Neural progenitor cell (in vitro differentiated cells): ENCODE data around the gene SCFD2. TPM values are rescaled to one million over a fixed set of nuclear protein-coding genes. Genes with fewer than 3 reads are reported as not detected.

Experiments used
- DNase-seq: peaks from one replicate; pipeline ENCODE4 v3.0.0-alpha.2; 2016; ENCODE audit warnings: low spot score
- H2AFZ ChIP-seq: fragments of 200-600 bp; sonication (generic); replicated peaks from 2 replicates; pipeline ENCODE4 v1.6.1; 2016; ENCODE audit warnings: antibody characterized with exemption
- H3F3A ChIP-seq: fragments of 200-600 bp; sonication (generic); 2 replicates; pipeline ENCODE4 v1.6.1; 2016; ENCODE audit warnings: antibody characterized with exemption, low read depth
- H3K27ac ChIP-seq: fragments of 200-600 bp; sonication (generic); 2 replicates; pipeline ENCODE4 v1.5.1; 2016; ENCODE audit warnings: mild to moderate bottlenecking
- H3K27me3 ChIP-seq: fragments of 200-600 bp; sonication (generic); 2 replicates; pipeline ENCODE4 v1.6.1; 2016; ENCODE audit warnings: mild to moderate bottlenecking, moderate library complexity
- H3K36me3 ChIP-seq: fragments of 200-600 bp; sonication (generic); 2 replicates; pipeline ENCODE4 v1.5.1; 2016
- H3K4me1 ChIP-seq: fragments of 200-600 bp; sonication (generic); 2 replicates; pipeline ENCODE4 v1.6.1; 2016; ENCODE audit warnings: mixed run types
- H3K4me2 ChIP-seq: fragments of 200-600 bp; sonication (generic); 2 replicates; pipeline ENCODE4 v1.6.1; 2016
- H3K4me3 ChIP-seq: fragments of 200-600 bp; sonication (generic); 2 replicates; pipeline ENCODE4 v1.5.1; 2016
- H3K79me2 ChIP-seq: fragments of 200-600 bp; sonication (generic); 2 replicates; pipeline ENCODE4 v1.6.1; 2016; ENCODE audit warnings: low read depth
- H3K9ac ChIP-seq: fragments of 200-600 bp; sonication (generic); 2 replicates; pipeline ENCODE4 v1.6.1; 2016
- H3K9me3 ChIP-seq: fragments of 200-600 bp; sonication (generic); 2 replicates; pipeline ENCODE4 v1.5.1; 2016; ENCODE audit warnings: low read depth
- H4K20me1 ChIP-seq: fragments of 200-600 bp; sonication (generic); 2 replicates; pipeline ENCODE4 v1.6.1; 2016; ENCODE audit warnings: low read depth
- H3K27ac Mint-ChIP-seq: 3 replicates; pipeline ENCODE4 v1.8.0; 2021; ENCODE audit warnings: mixed read lengths
- H3K27me3 Mint-ChIP-seq: 2 replicates; pipeline ENCODE4 v1.8.0; 2022; ENCODE audit warnings: low read depth, mild to moderate bottlenecking, inconsistent platforms, moderate library complexity, mixed read lengths; ENCODE audit not compliant: insufficient read depth
- H3K36me3 Mint-ChIP-seq: 3 replicates; pipeline ENCODE4 v1.8.0; 2021; ENCODE audit warnings: mixed read lengths
- H3K4me1 Mint-ChIP-seq: 3 replicates; pipeline ENCODE4 v1.8.0; 2021; ENCODE audit warnings: mixed read lengths
- H3K4me3 Mint-ChIP-seq: 3 replicates; pipeline ENCODE4 v1.8.0; 2021; ENCODE audit warnings: mild to moderate bottlenecking, moderate library complexity, mixed read lengths
- H3K9me3 Mint-ChIP-seq: 3 replicates; pipeline ENCODE4 v1.8.0; 2020; ENCODE audit warnings: mixed read lengths
- CTCF ChIP-seq: fragments of 200-600 bp; sonication (generic); IDR thresholded peaks from 2 replicates; pipeline ENCODE4 v1.5.1; 2017; ENCODE audit warnings: antibody characterized with exemption, mild to moderate bottlenecking
- EZH2 ChIP-seq: fragments of 200-600 bp; sonication (generic); IDR thresholded peaks from 2 replicates; pipeline ENCODE4 v1.6.1; 2017; ENCODE audit warnings: antibody characterized with exemption, mild to moderate bottlenecking, moderate library complexity
- EZH2phosphoT487 ChIP-seq: fragments of 200-600 bp; sonication (generic); IDR thresholded peaks from 2 replicates; pipeline ENCODE4 v1.6.1; 2017; ENCODE audit warnings: antibody characterized with exemption
- total RNA-seq: library from RNA; depleted of rRNA; stranded (reverse); fragments of >200 nt; gene quantifications from 2 replicates; pipeline ENCODE4 v1.2.3, GENCODE V29; 2015; ENCODE audit warnings: low replicate concordance

The SCFD2 gene
- total RNA-seq, 1 donor from 2014 or later, result 4.8 TPM

GRCh38 chr4:53120778-53121177 lies 245.1 kb downstream of the SCFD2 start:
- DNase-seq, result no peak
- Histone ChIP-seq H3K4me3 (no peak overlapping the region), H3K79me2 (no peaks in the 10 kb centered on the region), H3K4me1 (peaks cover 17% of the 10 kb centered on the region), H3K27me3 (no peaks in the 10 kb centered on the region), H3K36me3 (no peaks in the 10 kb centered on the region), H2AFZ (no peak overlapping the region), H3F3A (no peaks in the 10 kb centered on the region), H3K27ac (no peak overlapping the region), H3K4me2 (no peak overlapping the region), H3K9ac (no peak overlapping the region), H4K20me1 (no peaks in the 10 kb centered on the region), H3K9me3 (no peaks in the 10 kb centered on the region)
- Mint-ChIP-seq H3K4me3 (no peak overlapping the region), H3K4me1 (peaks cover 35% of the 10 kb centered on the region), H3K27ac (no peak overlapping the region), H3K9me3 (no peaks in the 10 kb centered on the region), H3K27me3 (no peaks in the 10 kb centered on the region), H3K36me3 (no peaks in the 10 kb centered on the region)
- TF ChIP-seq CTCF (no peak), EZH2 (no peak), EZH2phosphoT487 (no peak)

- peaks cover 35% of the 10 kb centered on the region for H3K4me1 Mint-ChIP-seq
- Histone ChIP-seq H3K36me3 (no peaks in the 10 kb centered on the region), H3K79me2 (no peaks in the 10 kb centered on the region), H3K27ac (no peak overlapping the region), H3K9ac (no peak overlapping the region), H3F3A (no peaks in the 10 kb centered on the region), H3K4me3 (no peak overlapping the region), H4K20me1 (no peaks in the 10 kb centered on the region), H2AFZ (peak overlapping the region; percentile 70), H3K9me3 (no peaks in the 10 kb centered on the region), H3K4me1 (peaks cover 17% of the 10 kb centered on the region), H3K27me3 (no peaks in the 10 kb centered on the region), H3K4me2 (peak overlapping the region; percentile 47)
- peak overlapping the region; percentile 35 for H3K27ac Mint-ChIP-seq
- no peak overlapping the region for H3K4me3 Mint-ChIP-seq
- H3K9me3 Mint-ChIP-seq, result no peaks in the 10 kb centered on the region
- H3K27me3 Mint-ChIP-seq, result no peaks in the 10 kb centered on the region
- DNase-seq, result peak; percentile 66
- H3K36me3 Mint-ChIP-seq, result no peaks in the 10 kb centered on the region
- no peak for TF ChIP-seq CTCF
- no peak for TF ChIP-seq EZH2
- no peak for TF ChIP-seq EZH2phosphoT487
Observed at GRCh38 chr4:53119680-53120079, 246.2 kb downstream of the SCFD2 start.

- peak overlapping the region; percentile 88 for H3K27ac Mint-ChIP-seq
Observed at GRCh38 chr4:53118676-53119075, 247.2 kb downstream of the SCFD2 start.

More at GRCh38 chr4:53118676-53119075, 247.2 kb downstream of the SCFD2 start:
- Histone ChIP-seq H3K9me3 (no peaks in the 10 kb centered on the region), H3K4me3 (no peak overlapping the region), H4K20me1 (no peaks in the 10 kb centered on the region), H2AFZ (no peak overlapping the region), H3K4me1 (peaks cover 17% of the 10 kb centered on the region), H3K9ac (no peak overlapping the region), H3K79me2 (no peaks in the 10 kb centered on the region), H3K4me2 (no peak overlapping the region), H3K27ac (no peak overlapping the region), H3K27me3 (no peaks in the 10 kb centered on the region), H3F3A (no peaks in the 10 kb centered on the region), H3K36me3 (no peaks in the 10 kb centered on the region)
- Mint-ChIP-seq H3K36me3 (no peaks in the 10 kb centered on the region), H3K4me3 (no peak overlapping the region), H3K4me1 (peaks cover 35% of the 10 kb centered on the region), H3K9me3 (no peaks in the 10 kb centered on the region), H3K27me3 (no peaks in the 10 kb centered on the region)
- DNase-seq, result no peak
- TF ChIP-seq CTCF (no peak), EZH2phosphoT487 (no peak)
